A673 (cell line): Measurements from ENCODE around the gene RAPGEF2. TPM values are rescaled to one million over a fixed set of nuclear protein-coding genes. Genes with fewer than 3 reads are reported as not detected.

Experiments used
- BruUV-seq: library from RNA; stranded (reverse); fragments of 400-500 nt; replicated peaks from 2 replicates; lab custom pipeline; 2021; lab: Mats Ljungman, UMichigan
- CTCF ChIA-PET: fragments of 300-600 bp; sonication (Branson Sonifier 250); formaldehyde crosslinking; loops from one replicate; lab custom pipeline; 2022; ENCODE audit warnings: antibody characterized with exemption; lab: Charles Lee
- POLR2A ChIA-PET: fragments of 300-600 bp; sonication (Branson Sonifier 250); formaldehyde crosslinking; loops from one replicate; lab custom pipeline; 2022; ENCODE audit warnings: antibody characterized with exemption; ENCODE audit not compliant: low non-redundant PET; lab: Charles Lee
- DNase-seq: peaks from one replicate; pipeline ENCODE4 v3.0.0-alpha.2; 2015; ENCODE audit warnings: low spot score
- H3K27ac ChIP-seq: fragments of 200-600 bp; sonication (generic); 2 replicates; pipeline ENCODE4 v1.5.1; 2016; ENCODE audit warnings: mixed run types, low read depth, mild to moderate bottlenecking, mixed read lengths, antibody characterized with exemption, low read length; ENCODE audit not compliant: poor library complexity, severe bottlenecking
- H3K27me3 ChIP-seq: fragments of 200-600 bp; sonication (generic); replicated peaks from 2 replicates; pipeline ENCODE4 v1.6.1; 2017; ENCODE audit warnings: mixed run types, low read depth, mild to moderate bottlenecking, mixed read lengths, antibody characterized with exemption, low read length; ENCODE audit not compliant: insufficient read depth, poor library complexity
- H3K36me3 ChIP-seq: fragments of 200-600 bp; sonication (generic); 2 replicates; pipeline ENCODE4 v1.6.1; 2016; ENCODE audit warnings: mixed run types, mild to moderate bottlenecking, mixed read lengths, antibody characterized with exemption, low read length; ENCODE audit not compliant: insufficient read depth, poor library complexity, severe bottlenecking
- H3K4me1 ChIP-seq: fragments of 200-600 bp; sonication (generic); 2 replicates; pipeline ENCODE4 v1.6.1; 2017; ENCODE audit warnings: mixed run types, mild to moderate bottlenecking, mixed read lengths, antibody characterized with exemption, low read length; ENCODE audit not compliant: insufficient read depth, poor library complexity, severe bottlenecking
- H3K4me3 ChIP-seq: fragments of 200-600 bp; sonication (generic); 2 replicates; pipeline ENCODE4 v1.5.1; 2016; ENCODE audit warnings: low read depth, mixed run types, mild to moderate bottlenecking, mixed read lengths, low read length; ENCODE audit not compliant: poor library complexity, severe bottlenecking
- H3K9me3 ChIP-seq: fragments of 200-600 bp; sonication (generic); 2 replicates; pipeline ENCODE4 v1.6.1; 2016; ENCODE audit warnings: mixed run types, low read depth, mild to moderate bottlenecking, mixed read lengths, antibody characterized with exemption, low read length; ENCODE audit not compliant: poor library complexity, severe bottlenecking
- CTCF ChIP-seq: fragments of 300-800, 200-600 bp; sonication (generic); conservative IDR thresholded peaks from 2 replicates; pipeline ENCODE4 v1.5.1; 2017; ENCODE audit warnings: low read depth, mild to moderate bottlenecking, antibody characterized with exemption, low read length, moderate library complexity, mixed read lengths
- EZH2 ChIP-seq: fragments of 200-600 bp; sonication (generic); IDR thresholded peaks from 2 replicates; pipeline ENCODE4 v1.6.1; 2017; ENCODE audit warnings: borderline replicate concordance, low read depth, mild to moderate bottlenecking, mixed read lengths, antibody characterized with exemption, low read length; ENCODE audit not compliant: poor library complexity, severe bottlenecking
- intact Hi-C: fragments of 100-400 bp; cut with micrococcal nuclease; formaldehyde crosslinking; loops from one replicate; pipeline ENCODE4 v1.10.0; 2022; ENCODE audit not compliant: unreplicated experiment
- total RNA-seq: library from RNA; stranded (reverse); gene quantifications from 2 replicates; pipeline ENCODE4 v1.2.3, GENCODE V29; 2021

The RAPGEF2 gene
- total RNA-seq, 1 experiment from 2014 or later = 31.9 TPM

DNA sequence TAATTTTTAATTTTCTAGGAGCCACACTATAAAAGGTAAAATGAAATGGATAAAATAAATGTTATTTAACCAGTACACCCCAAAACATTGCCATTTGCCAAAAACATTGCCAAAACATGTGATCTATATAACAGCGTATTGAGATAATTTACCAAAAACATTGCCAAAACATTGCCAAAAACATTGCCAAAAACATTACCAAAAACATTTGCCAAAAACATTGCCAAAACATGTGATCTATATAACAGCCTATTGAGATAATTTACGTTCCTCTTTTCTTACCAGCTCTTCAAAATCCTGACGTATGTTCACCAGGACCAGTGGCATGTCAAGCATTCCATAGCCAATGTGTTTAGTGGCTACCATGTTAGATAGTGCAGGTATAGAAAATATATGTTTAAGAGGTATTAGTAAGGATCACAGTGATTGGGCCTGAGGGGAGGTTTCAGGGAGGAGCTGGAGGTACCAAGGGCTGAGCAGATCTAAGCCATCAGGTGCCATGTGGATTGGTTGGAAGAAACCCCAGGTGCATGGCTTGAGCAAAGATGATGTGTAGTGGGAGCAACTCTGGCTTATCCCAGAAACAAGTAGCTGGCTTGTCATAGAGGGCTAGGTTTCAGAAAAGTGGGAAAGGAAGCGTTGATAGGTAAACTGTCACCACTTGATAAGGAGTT is 42.6 kb downstream of the RAPGEF2 start:
- H3K27me3 ChIP-seq = no peaks in the 10 kb centered on the region
- no TSS peak for BruUV-seq
- ChIA-PET POLR2A (no interaction called here), CTCF (interaction anchor here (0.7 kb wide), 1 partner anchor 7 kb away, joined by 3 read pairs; no protein-coding TSS in a partner anchor)
- intact Hi-C loops = no loop called here
- no peak for DNase-seq
- no peaks in the 10 kb centered on the region for H3K4me1 ChIP-seq
- no peaks in the 10 kb centered on the region for H3K9me3 ChIP-seq
- no peak overlapping the region for H3K27ac ChIP-seq
- no peaks in the 10 kb centered on the region for H3K36me3 ChIP-seq
- TF ChIP-seq EZH2 (no peak), CTCF (no peak)
- H3K4me3 ChIP-seq = no peak overlapping the region

DNA sequence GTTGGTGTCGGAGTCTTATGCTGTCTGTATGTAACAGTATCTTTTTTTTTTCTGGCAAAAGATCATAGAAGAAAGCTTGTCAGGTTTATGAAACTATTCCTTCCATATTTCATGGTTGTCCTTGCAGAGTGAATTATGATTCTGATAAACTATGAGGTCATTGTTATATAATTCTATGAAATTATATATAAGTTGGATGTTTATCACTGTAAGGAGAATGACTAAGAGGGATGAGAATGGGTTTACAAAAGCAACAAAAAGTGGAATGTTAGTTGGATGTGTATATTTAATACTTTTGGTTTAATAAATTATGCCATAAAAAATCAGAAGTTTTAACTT is 43.1 kb downstream of the RAPGEF2 start:
- no peak for DNase-seq
- intact Hi-C loops = no loop called here
- ChIA-PET POLR2A (no interaction called here), CTCF (interaction anchor here (0.7 kb wide), 1 partner anchor 8 kb away, joined by 3 read pairs; no protein-coding TSS in a partner anchor)
- Histone ChIP-seq H3K4me1 (no peaks in the 10 kb centered on the region), H3K27ac (no peak overlapping the region), H3K4me3 (no peak overlapping the region), H3K27me3 (no peaks in the 10 kb centered on the region), H3K9me3 (no peaks in the 10 kb centered on the region), H3K36me3 (no peaks in the 10 kb centered on the region)
- no peak for TF ChIP-seq CTCF
- TF ChIP-seq EZH2 = no peak
- no TSS peak for BruUV-seq

DNA sequence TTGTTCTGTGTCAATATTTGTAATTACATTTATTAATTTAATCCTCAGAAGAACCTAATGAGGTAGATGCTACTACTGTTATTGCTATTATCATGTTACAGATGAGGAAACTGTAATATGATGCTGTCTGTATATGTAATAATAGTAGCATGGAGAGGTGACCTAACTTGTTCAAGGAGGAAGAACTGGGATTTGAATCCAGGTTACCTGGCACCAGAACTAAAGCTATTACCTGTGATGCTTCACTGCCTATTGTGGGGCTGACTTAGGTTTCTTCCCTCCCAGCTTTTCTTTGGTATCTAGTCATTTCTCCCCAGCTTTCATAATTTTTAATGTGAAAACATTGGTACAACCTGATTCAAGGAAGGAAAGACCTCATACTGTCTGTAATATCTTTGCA is 43.6 kb downstream of the RAPGEF2 start:
- intact Hi-C loops = no loop called here
- Histone ChIP-seq H3K4me1 (no peaks in the 10 kb centered on the region), H3K27me3 (no peaks in the 10 kb centered on the region), H3K36me3 (no peaks in the 10 kb centered on the region), H3K27ac (no peak overlapping the region), H3K4me3 (no peak overlapping the region), H3K9me3 (no peaks in the 10 kb centered on the region)
- BruUV-seq = no TSS peak
- TF ChIP-seq EZH2 (no peak), CTCF (no peak)
- CTCF ChIA-PET = no interaction called here
- POLR2A ChIA-PET = interaction anchor here (0.7 kb wide), 1 partner anchor 268 kb away, joined by 3 read pairs; no protein-coding TSS in a partner anchor
- no peak for DNase-seq
